K562 (cell line): ENCODE results near the gene CTSW. TPM values are rescaled to one million over a fixed set of nuclear protein-coding genes. Genes with fewer than 3 reads are reported as not detected.

Experiments used
- ATF7 ChIP-seq: fragments of 450-650 bp; IDR thresholded peaks from 2 replicates; pipeline ENCODE4 v1.7.1; 2014; ENCODE audit warnings: mild to moderate bottlenecking, moderate library complexity
- CEBPZ ChIP-seq: fragments of 150-350 bp; IDR thresholded peaks from 2 replicates; pipeline ENCODE4 v1.6.1; 2014; ENCODE audit warnings: low read depth, mild to moderate bottlenecking, low read length, borderline replicate concordance
- CHCHD3 ChIP-seq: fragments of 250-450 bp; sonication (Bioruptor Pico); IDR thresholded peaks from 2 replicates; pipeline ENCODE4 v2.1.2; 2022; ENCODE audit warnings: mild to moderate bottlenecking
- ELK1 ChIP-seq: sonication (generic); formaldehyde crosslinking; IDR thresholded peaks from 2 replicates; pipeline ENCODE4 v1.8.1; 2022; ENCODE audit warnings: missing genetic modification reagents
- EP400 ChIP-seq: fragments of 450-650 bp; IDR thresholded peaks from 2 replicates; pipeline ENCODE4 v1.6.1; 2017; ENCODE audit warnings: antibody characterized with exemption, mild to moderate bottlenecking, moderate library complexity
- FOXK2 ChIP-seq, 2 experiments: fragments of 450-650 bp; IDR thresholded peaks in 1 of 2; conservative IDR thresholded peaks in 1 of 2; 2 replicates each; pipeline ENCODE4 v1.6.1; 2016; ENCODE audit warnings: low read depth in 2 of 2, mild to moderate bottlenecking in 1 of 2
- FOXO4 ChIP-seq: fragments of 450-650 bp; formaldehyde crosslinking; IDR thresholded peaks from 2 replicates; pipeline ENCODE4 v1.4.0; 2020; ENCODE audit warnings: mild to moderate bottlenecking, moderate library complexity
- GABPA ChIP-seq: fragments of 200-800 bp; sonication (Bioruptor generic); conservative IDR thresholded peaks from 2 replicates; pipeline ENCODE4 v1.6.1; 2016; ENCODE audit warnings: low read depth, missing genetic modification characterization, missing compliant biosample characterization
- GTF2A2 ChIP-seq: IDR thresholded peaks from 2 replicates; pipeline ENCODE4 v1.6.1; 2016; ENCODE audit warnings: mild to moderate bottlenecking, missing genetic modification characterization, missing compliant biosample characterization
- ILF3 ChIP-seq: fragments of 450-650 bp; IDR thresholded peaks from 2 replicates; pipeline ENCODE4 v1.6.1; 2018; ENCODE audit warnings: antibody characterized with exemption, mild to moderate bottlenecking, moderate library complexity, borderline replicate concordance
- MAX ChIP-seq: sonication (generic); formaldehyde crosslinking; IDR thresholded peaks from 2 replicates; pipeline ENCODE4 v1.9.0; 2022; ENCODE audit warnings: mild to moderate bottlenecking, missing genetic modification reagents
- NCOA1 ChIP-seq: fragments of 450-650 bp; IDR thresholded peaks from 2 replicates; pipeline ENCODE4 v1.6.1; 2016; ENCODE audit warnings: low read depth
- NR0B1 ChIP-seq: fragments of 450-650 bp; IDR thresholded peaks from one replicate; pipeline ENCODE4 v1.6.1; 2018; ENCODE audit warnings: mild to moderate bottlenecking, moderate library complexity; ENCODE audit not compliant: partially characterized antibody
- TCF15 ChIP-seq: fragments of 250-450 bp; sonication (Bioruptor Pico); IDR thresholded peaks from 2 replicates; pipeline ENCODE4 v1.8.0; 2022; ENCODE audit warnings: moderate library complexity, mild to moderate bottlenecking, inconsistent platforms
- TRIM25 ChIP-seq: fragments of 450-650 bp; IDR thresholded peaks from 2 replicates; pipeline ENCODE4 v1.7.0; 2016; ENCODE audit warnings: borderline replicate concordance
- ZFP30 ChIP-seq: fragments of 250-450 bp; sonication (Bioruptor Pico); IDR thresholded peaks from 2 replicates; pipeline ENCODE4 v1.8.0; 2022; ENCODE audit warnings: moderate library complexity, mild to moderate bottlenecking, inconsistent platforms, borderline replicate concordance
- polyA plus RNA-seq, 8 experiments: library from polyadenylated mRNA; depleted of rRNA in 4 of 8; stranded (reverse) in 5 of 8; unstranded in 3 of 8; fragments of >200 nt; fragmentation: Nextera tagmentation in 2 of 8; fragmentation: Illumina TruSeq in 1 of 8; extraction: Ambion mirVana in 2 of 8; extraction: Trizol in 1 of 8; gene quantifications; 2 replicates each; pipeline versions ENCODE4 v1.2.1 to v1.2.3, GENCODE V29; 2011 to 2014; ENCODE audit warnings: inconsistent platforms in 1 of 8, missing spikeins in 1 of 8
- total RNA-seq, 7 experiments: library from RNA; depleted of rRNA in 6 of 7; stranded (reverse); fragments of >200 nt in 6 of 7; fragmentation: Illumina TruSeq in 2 of 7; extraction: Trizol in 2 of 7; gene quantifications; 2 replicates each; pipeline versions ENCODE4 v1.2.1 to v1.2.3, GENCODE V29; 2011 to 2021; ENCODE audit warnings: low replicate concordance in 1 of 7

CTSW gene
- total and polyA plus RNA-seq, 9 of the 15 experiments (the other 6 are each of a cell fraction or from before 2014, with no cell fraction given): 0.04 TPM; not detected in 8

GRCh38 chr11:65860278-65861164 lies 19.1 kb upstream of the CTSW start, which contains the start of gene MUS81 (continued):
- TF ChIP-seq NR0B1: no peak
- TF ChIP-seq MAX (CRISPR knock-in tag): peak; percentile 40; the same call in 1 of the 2 replicates
- TF ChIP-seq NCOA1: no peak; the same call in 1 of the 2 replicates
- peak; percentile 55; the same call in 1 of the 2 replicates for TF ChIP-seq ILF3
- TF ChIP-seq CHCHD3 (CRISPR knock-in tag): no peak
- TF ChIP-seq EP400: peak; percentile 92
- no peak for TF ChIP-seq GABPA (tag)
- TF ChIP-seq TRIM25: no peak
- no peak for TF ChIP-seq ELK1
- TF ChIP-seq CEBPZ: no peak
- peak; percentile 50 to 52; a peak in 2 of 4 replicates for TF ChIP-seq FOXK2 (conservative IDR thresholded peaks at IDR 0.05 in 1 of 2, IDR thresholded peaks at IDR 0.05 in 1 of 2; ENCODE audit: low read depth in 2 of 2)
- TF ChIP-seq ZFP30 (CRISPR knock-in tag): no peak
- no peak for TF ChIP-seq FOXO4
- no peak for TF ChIP-seq TCF15 (CRISPR knock-in tag)
- peak; percentile 86 for TF ChIP-seq ATF7
- no peak for TF ChIP-seq GTF2A2 (tag)
